ENCODE results near the gene NUDT16L1.

NUDT16L1 gene

GRCh38 chr16:4713663-4714501, 20.5 kb downstream of the NUDT16L1 start:
- H3F3A ChIP-seq (ENCODE audit: low read depth): no peaks in the 10 kb centered on the region
- H3K79me2 ChIP-seq (ENCODE audit: insufficient read depth, low read length): no peaks in the 10 kb centered on the region
- H3K4me1 ChIP-seq (ENCODE audit: insufficient read depth, low read length, poor library complexity, severe bottlenecking): no peaks in the 10 kb centered on the region
- no peak overlapping the region for H3K4me3 ChIP-seq (ENCODE audit: low read length, poor library complexity, severe bottlenecking)
- H4K20me1 ChIP-seq (ENCODE audit: insufficient read depth, low read length, poor library complexity, severe bottlenecking): no peaks in the 10 kb centered on the region
- peaks cover 8% of the 10 kb centered on the region; the same call in 1 of the 2 replicates for H3K36me3 ChIP-seq (ENCODE audit: insufficient read depth, low read length)
- no peak overlapping the region for H2AFZ ChIP-seq (ENCODE audit: low read length)
- H3K9ac ChIP-seq (ENCODE audit: low read depth, low read length, poor library complexity, severe bottlenecking): no peak overlapping the region
- TF ChIP-seq EZH2phosphoT487 (IDR thresholded peaks at IDR 0.05; ENCODE audit: borderline replicate concordance) (no peak), CTCF (conservative IDR thresholded peaks at IDR 0.05; ENCODE audit: low read length) (no peak)
- H3K9me3 ChIP-seq (ENCODE audit: insufficient read depth, low read depth, low read length): no peaks in the 10 kb centered on the region
- H3K27me3 ChIP-seq (ENCODE audit: insufficient read depth, low read length, poor library complexity, severe bottlenecking): no peaks in the 10 kb centered on the region
- no peak overlapping the region for H3K4me2 ChIP-seq (ENCODE audit: low read depth, low read length, poor library complexity, severe bottlenecking)
- H3K9me2 ChIP-seq (replicated peaks; ENCODE audit: low read depth, low read length): no peaks in the 10 kb centered on the region

GRCh38 chr16:4714996-4715395, 21.6 kb downstream of the NUDT16L1 start:
- TF ChIP-seq EZH2phosphoT487 (IDR thresholded peaks at IDR 0.05; ENCODE audit: borderline replicate concordance) (no peak), CTCF (conservative IDR thresholded peaks at IDR 0.05; ENCODE audit: low read length) (no peak)
- Histone ChIP-seq H3K27me3 (ENCODE audit: insufficient read depth, low read length, poor library complexity, severe bottlenecking) (no peaks in the 10 kb centered on the region), H3K9me3 (ENCODE audit: insufficient read depth, low read depth, low read length) (no peaks in the 10 kb centered on the region), H3K9me2 (replicated peaks; ENCODE audit: low read depth, low read length) (no peaks in the 10 kb centered on the region), H3K36me3 (ENCODE audit: insufficient read depth, low read length) (peaks cover 5% of the 10 kb centered on the region; the same call in 1 of the 2 replicates), H3F3A (ENCODE audit: low read depth) (no peaks in the 10 kb centered on the region), H3K4me3 (ENCODE audit: low read length, poor library complexity, severe bottlenecking) (no peak overlapping the region), H3K4me1 (ENCODE audit: insufficient read depth, low read length, poor library complexity, severe bottlenecking) (no peaks in the 10 kb centered on the region), H3K79me2 (ENCODE audit: insufficient read depth, low read length) (no peaks in the 10 kb centered on the region), H4K20me1 (ENCODE audit: insufficient read depth, low read length, poor library complexity, severe bottlenecking) (no peaks in the 10 kb centered on the region), H3K9ac (ENCODE audit: low read depth, low read length, poor library complexity, severe bottlenecking) (no peak overlapping the region), H2AFZ (ENCODE audit: low read length) (no peak overlapping the region), H3K4me2 (ENCODE audit: low read depth, low read length, poor library complexity, severe bottlenecking) (no peak overlapping the region)

GRCh38 chr16:4718466-4718865, 25.1 kb downstream of the NUDT16L1 start:
- no peaks in the 10 kb centered on the region for H3K9me3 ChIP-seq (ENCODE audit: insufficient read depth, low read depth, low read length)
- H3K4me2 ChIP-seq (ENCODE audit: low read depth, low read length, poor library complexity, severe bottlenecking): no peak overlapping the region
- H3K27me3 ChIP-seq (ENCODE audit: insufficient read depth, low read length, poor library complexity, severe bottlenecking): no peaks in the 10 kb centered on the region
- H3K4me1 ChIP-seq (ENCODE audit: insufficient read depth, low read length, poor library complexity, severe bottlenecking): no peaks in the 10 kb centered on the region
- no peak overlapping the region for H3K9ac ChIP-seq (ENCODE audit: low read depth, low read length, poor library complexity, severe bottlenecking)
- H3K79me2 ChIP-seq (ENCODE audit: insufficient read depth, low read length): no peaks in the 10 kb centered on the region
- no peaks in the 10 kb centered on the region for H3K9me2 ChIP-seq (replicated peaks; ENCODE audit: low read depth, low read length)
- H3K4me3 ChIP-seq (ENCODE audit: low read length, poor library complexity, severe bottlenecking): no peak overlapping the region
- no peaks in the 10 kb centered on the region for H3K36me3 ChIP-seq (ENCODE audit: insufficient read depth, low read length)
- no peaks in the 10 kb centered on the region for H4K20me1 ChIP-seq (ENCODE audit: insufficient read depth, low read length, poor library complexity, severe bottlenecking)
- TF ChIP-seq CTCF (conservative IDR thresholded peaks at IDR 0.05; ENCODE audit: low read length) (no peak), EZH2phosphoT487 (IDR thresholded peaks at IDR 0.05; ENCODE audit: borderline replicate concordance) (no peak)
- H2AFZ ChIP-seq (ENCODE audit: low read length): no peak overlapping the region
- H3F3A ChIP-seq (ENCODE audit: low read depth): no peaks in the 10 kb centered on the region
